ENCODE data around the gene SLC25A22. TPM values are rescaled to one million over a fixed set of nuclear protein-coding genes. Genes with fewer than 3 reads are reported as not detected.

The SLC25A22 gene
- total RNA-seq, 1 donor from 2014 or later = 10.3 TPM

DNA sequence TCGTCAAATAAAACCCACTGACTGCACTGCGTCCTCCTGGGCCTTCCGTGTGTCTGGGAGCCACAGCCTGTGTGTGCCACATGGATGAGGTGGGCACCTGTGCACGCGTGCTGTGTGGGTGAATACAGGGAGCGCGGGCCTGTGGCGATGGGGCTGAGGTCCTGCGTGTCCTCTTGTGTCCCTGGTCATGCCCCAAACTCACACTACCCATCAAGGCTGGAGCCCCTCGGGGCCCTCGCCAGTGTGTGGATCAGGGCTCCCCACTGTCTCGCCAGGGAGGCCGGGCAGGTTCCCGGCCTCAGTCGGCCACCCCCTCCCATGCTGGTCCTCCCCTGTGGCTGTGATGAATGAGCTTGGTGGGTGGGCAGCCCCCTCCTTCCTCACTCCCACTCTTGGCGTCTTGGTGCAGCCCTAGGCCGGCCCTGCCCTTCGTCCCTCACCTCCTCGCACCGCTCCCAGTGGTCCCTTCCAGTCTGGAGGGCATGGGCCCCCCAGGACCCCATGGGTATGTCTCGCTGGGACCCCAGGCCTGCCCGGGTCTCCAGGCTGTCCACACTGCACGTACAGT, 34.0 kb upstream of the SLC25A22 start:
- no peaks in the 10 kb centered on the region for H3K27me3 ChIP-seq
- intact Hi-C loops (cut with DNase I) = no loop called here
- H3K4me1 ChIP-seq = peaks cover 82% of the 10 kb centered on the region

DNA sequence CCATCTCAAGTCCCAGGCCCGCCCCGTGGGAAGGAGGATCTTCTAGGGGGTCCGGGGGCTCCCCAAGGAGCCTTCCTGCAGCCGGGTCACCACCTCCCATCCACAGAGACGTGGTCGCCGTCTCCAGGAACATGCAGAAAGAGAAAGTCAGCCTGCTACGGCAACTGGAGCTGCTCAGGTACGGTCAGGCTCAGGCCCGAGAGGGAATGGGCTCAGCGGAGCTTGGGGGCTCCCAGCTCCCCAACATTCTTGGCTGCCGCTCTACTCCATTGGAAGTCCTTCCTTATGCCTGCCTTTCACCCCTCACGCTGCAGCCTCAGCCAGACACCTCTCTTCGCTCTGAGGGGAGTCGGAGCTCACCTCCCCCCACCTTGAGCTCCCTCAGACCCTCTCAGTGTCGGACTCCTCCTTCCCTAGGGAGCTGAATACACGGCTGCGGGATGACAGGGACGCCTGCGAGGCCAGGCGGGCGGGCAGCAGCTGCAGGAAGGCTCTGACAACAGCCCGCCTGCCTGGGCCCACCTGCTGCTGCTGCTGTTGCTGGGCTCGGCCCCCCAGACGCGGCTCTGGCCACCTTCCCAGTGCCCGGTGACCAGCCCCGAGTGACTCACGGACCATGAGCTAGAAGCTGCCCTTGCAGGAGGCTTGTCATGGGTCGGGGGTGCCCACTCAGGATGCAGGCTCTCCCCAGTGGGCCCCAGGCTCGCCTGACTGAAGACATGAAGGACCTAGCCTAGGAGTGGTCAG, 33.2 kb upstream of the SLC25A22 start:
- no peak for DNase-seq (ENCODE audit: extremely low spot score in 2 of 2)
- TF ChIP-seq, protein P1, sequence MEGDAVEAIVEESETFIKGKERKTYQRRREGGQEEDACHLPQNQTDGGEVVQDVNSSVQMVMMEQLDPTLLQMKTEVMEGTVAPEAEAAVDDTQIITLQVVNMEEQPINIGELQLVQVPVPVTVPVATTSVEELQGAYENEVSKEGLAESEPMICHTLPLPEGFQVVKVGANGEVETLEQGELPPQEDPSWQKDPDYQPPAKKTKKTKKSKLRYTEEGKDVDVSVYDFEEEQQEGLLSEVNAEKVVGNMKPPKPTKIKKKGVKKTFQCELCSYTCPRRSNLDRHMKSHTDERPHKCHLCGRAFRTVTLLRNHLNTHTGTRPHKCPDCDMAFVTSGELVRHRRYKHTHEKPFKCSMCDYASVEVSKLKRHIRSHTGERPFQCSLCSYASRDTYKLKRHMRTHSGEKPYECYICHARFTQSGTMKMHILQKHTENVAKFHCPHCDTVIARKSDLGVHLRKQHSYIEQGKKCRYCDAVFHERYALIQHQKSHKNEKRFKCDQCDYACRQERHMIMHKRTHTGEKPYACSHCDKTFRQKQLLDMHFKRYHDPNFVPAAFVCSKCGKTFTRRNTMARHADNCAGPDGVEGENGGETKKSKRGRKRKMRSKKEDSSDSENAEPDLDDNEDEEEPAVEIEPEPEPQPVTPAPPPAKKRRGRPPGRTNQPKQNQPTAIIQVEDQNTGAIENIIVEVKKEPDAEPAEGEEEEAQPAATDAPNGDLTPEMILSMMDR (IDR thresholded peaks at IDR 0.05) = no peak
- TF ChIP-seq POLR2AphosphoS5 (IDR thresholded peaks at IDR 0.05; ENCODE audit: insufficient read depth in 1 of 2, low read depth in 1 of 2) = no peak
- no peak for TF ChIP-seq POLR2A (IDR thresholded peaks at IDR 0.05)
- H3K9me3 ChIP-seq = no peaks in the 10 kb centered on the region
- H3K4me1 ChIP-seq = peaks cover 87% of the 10 kb centered on the region
- peaks cover 0 to 5% of the 10 kb centered on the region in 2 donors for H3K36me3 ChIP-seq
- H3K27me3 ChIP-seq = no peaks in the 10 kb centered on the region
- H3K4me3 ChIP-seq = peak overlapping the region; percentile 38 to 42
- intact Hi-C loops (cut with DNase I) = no loop called here
- no peak overlapping the region for H3K27ac ChIP-seq

More for the DNA sequence above, 34.0 kb upstream of the SLC25A22 start:
- no peak for DNase-seq (ENCODE audit: extremely low spot score in 2 of 2)
- TF ChIP-seq POLR2A (IDR thresholded peaks at IDR 0.05) = no peak
- TF ChIP-seq POLR2AphosphoS5 (IDR thresholded peaks at IDR 0.05; ENCODE audit: insufficient read depth in 1 of 2, low read depth in 1 of 2) = no peak
- TF ChIP-seq, protein P1 (IDR thresholded peaks at IDR 0.05) = no peak
- Histone ChIP-seq H3K9me3 (no peaks in the 10 kb centered on the region), H3K27ac (peak overlapping the region; percentile 88), H3K36me3 (peaks cover 0 to 12% of the 10 kb centered on the region in 2 donors), H3K4me3 (peak overlapping the region; percentile 66 to 94)

DNA sequence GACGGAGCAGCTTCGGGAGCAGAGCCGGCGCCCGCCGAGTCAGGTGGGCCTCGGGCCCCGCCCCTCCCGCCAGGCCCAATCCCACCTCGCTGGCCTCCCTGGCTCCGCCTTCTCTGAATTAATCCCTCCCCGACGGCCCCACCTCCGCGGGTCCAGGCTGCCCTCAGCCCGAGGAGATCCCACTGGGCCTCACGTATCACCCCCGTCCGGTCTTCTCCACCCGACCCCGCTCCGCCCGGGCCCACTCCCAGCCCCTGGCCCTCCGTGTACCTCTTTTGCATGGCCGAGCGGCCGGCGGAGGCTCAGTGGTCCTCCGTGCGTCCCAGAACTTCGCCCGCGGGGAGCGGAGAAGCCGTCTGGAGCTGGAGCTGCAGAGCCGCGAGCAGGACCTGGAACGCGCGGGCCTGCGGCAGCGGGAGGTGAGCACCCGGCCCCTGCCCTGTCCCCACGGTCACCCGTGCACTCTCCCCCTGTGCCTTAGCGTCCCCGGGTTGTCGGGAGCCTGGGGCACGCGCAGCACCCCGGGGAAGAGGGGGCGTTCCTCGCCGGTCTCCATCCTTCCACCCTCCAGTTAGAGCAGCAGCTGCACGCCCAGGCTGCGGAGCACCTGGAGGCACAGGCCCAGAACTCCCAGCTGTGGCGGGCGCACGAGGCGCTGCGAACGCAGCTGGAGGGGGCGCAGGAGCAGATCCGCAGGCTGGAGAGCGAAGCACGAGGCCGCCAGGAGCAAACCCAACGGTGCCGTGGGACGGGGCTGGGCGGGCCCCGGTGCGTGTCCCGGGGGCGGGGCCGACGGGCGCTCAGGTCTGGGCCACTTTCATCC, 32.4 kb upstream of the SLC25A22 start:
- Histone ChIP-seq H3K36me3 (no peaks in the 10 kb centered on the region), H3K9me3 (no peaks in the 10 kb centered on the region), H3K4me1 (peaks cover 84% of the 10 kb centered on the region), H3K27ac (no peak overlapping the region), H3K4me3 (peak overlapping the region; percentile 38 to 42), H3K27me3 (no peaks in the 10 kb centered on the region)
- intact Hi-C loops (cut with DNase I) = no loop called here
- DNase-seq (ENCODE audit: extremely low spot score in 2 of 2) = no peak
- no peak for TF ChIP-seq POLR2AphosphoS5 (IDR thresholded peaks at IDR 0.05; ENCODE audit: insufficient read depth in 1 of 2, low read depth in 1 of 2)
- TF ChIP-seq, protein P1 (IDR thresholded peaks at IDR 0.05) = no peak

DNA sequence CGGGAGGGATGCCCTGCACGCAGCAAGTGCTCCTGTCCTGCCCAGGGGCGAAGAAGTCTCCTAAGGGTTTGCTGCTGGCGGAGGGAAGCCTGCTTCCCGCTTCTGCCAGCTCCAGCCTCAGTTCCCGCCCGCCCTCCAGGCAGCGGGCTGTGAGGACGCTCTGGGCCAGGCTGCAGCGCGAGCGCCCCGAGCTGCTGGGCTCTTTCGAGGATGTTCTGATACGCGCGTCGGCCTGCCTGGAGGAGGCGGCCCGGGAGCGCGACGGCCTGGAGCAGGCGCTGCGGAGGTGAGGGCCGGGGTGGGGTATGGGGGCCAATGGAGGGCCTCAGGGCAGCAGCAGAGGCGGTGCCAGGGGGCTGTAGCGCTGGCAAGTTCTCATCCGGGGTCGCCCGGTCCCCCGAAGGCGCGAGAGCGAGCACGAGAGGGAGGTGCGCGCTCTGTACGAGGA, 31.8 kb upstream of the SLC25A22 start:
- peaks cover 0 to 5% of the 10 kb centered on the region in 2 donors for H3K36me3 ChIP-seq
- peak overlapping the region; percentile 38 to 42 for H3K4me3 ChIP-seq
- intact Hi-C loops (cut with DNase I) = no loop called here
- peak in 1 of 2 donors; percentile 6 for TF ChIP-seq POLR2AphosphoS5 (IDR thresholded peaks at IDR 0.05; ENCODE audit: insufficient read depth in 1 of 2, low read depth in 1 of 2)
- no peak for TF ChIP-seq POLR2A (IDR thresholded peaks at IDR 0.05)
- H3K4me1 ChIP-seq = peaks cover 77% of the 10 kb centered on the region
- no peaks in the 10 kb centered on the region for H3K27me3 ChIP-seq
- no peaks in the 10 kb centered on the region for H3K9me3 ChIP-seq
- H3K27ac ChIP-seq = no peak overlapping the region
- DNase-seq (ENCODE audit: extremely low spot score in 2 of 2) = no peak

DNA sequence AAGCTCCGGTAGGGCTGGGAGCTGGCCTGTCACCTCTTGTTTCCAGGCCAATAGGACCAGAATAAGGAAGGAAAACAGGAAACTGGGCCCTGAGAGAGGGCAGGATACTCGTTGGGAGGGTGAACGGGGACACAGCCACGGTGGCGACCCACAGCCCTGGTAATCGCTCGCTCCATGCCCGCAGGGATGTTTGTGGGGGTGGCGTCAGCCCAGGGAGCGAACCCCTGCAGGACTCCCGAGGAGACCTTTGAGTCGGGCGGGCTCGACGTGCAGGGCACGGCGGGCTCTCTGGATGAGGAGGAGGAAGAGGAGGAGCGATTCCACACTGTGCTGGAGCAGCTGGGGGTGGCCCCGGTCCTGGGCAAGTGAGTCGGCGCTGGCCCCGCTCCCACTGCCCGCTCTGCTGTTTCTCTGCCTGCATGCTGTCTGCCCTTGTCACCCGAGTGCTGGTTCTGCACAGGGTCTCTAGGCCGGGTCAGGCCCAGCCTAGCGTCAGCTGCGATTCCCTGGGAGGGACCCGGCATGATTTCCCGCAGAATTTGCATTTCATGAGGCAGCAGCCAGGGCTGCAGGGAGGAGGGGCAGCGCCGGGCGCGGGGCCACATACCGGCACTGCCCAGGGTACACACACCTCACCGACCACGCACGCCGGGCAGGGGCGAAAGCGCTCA, 31.2 kb upstream of the SLC25A22 start:
- no peak for DNase-seq (ENCODE audit: extremely low spot score in 2 of 2)
- intact Hi-C loops (cut with DNase I) = no loop called here
- peak; percentile 26 to 54 for TF ChIP-seq POLR2AphosphoS5 (IDR thresholded peaks at IDR 0.05; ENCODE audit: insufficient read depth in 1 of 2, low read depth in 1 of 2)
- TF ChIP-seq, protein P1 (IDR thresholded peaks at IDR 0.05) = no peak
- no peak for TF ChIP-seq POLR2A (IDR thresholded peaks at IDR 0.05)
- H3K9me3 ChIP-seq = no peaks in the 10 kb centered on the region
- H3K4me1 ChIP-seq = peaks cover 72% of the 10 kb centered on the region
- peaks cover 0 to 11% of the 10 kb centered on the region in 2 donors for H3K36me3 ChIP-seq
- H3K4me3 ChIP-seq = peak overlapping the region; percentile 38 to 42
- H3K27ac ChIP-seq = no peak overlapping the region
- no peaks in the 10 kb centered on the region for H3K27me3 ChIP-seq
